Measurements from ENCODE around the gene SKP2.

- TF ChIP-seq POLR2A (IDR thresholded peaks at IDR 0.05) (no peak), CTCF (IDR thresholded peaks at IDR 0.05) (no peak)
Measured at GRCh38 chr5:36209664-36210063, 57.8 kb downstream of the SKP2 start.

All from testis (tissue), 2 donors.